Measurements from ENCODE around the gene WDR89. TPM values are rescaled to one million over a fixed set of nuclear protein-coding genes. Genes with fewer than 3 reads are reported as not detected.

WDR89 gene
- total RNA-seq: 10 to 100 TPM; 12.1 to 31.3 (median 25.7) TPM
- 34.9 TPM for total RNA-seq (2013)
- total RNA-seq: 25.1 to 111 (median 57.9) reads per million in 29 experiments

- peaks cover 0 to 4% of the 10 kb centered on the region in 2 donors for H3K36me3 ChIP-seq (ENCODE audit: control insufficient read depth in 2 of 2, extremely low read depth in 1 of 2, insufficient read depth in 1 of 2, low read length in 1 of 2)
- POLR2A ChIA-PET: interaction anchor here (0.5 to 2.5 kb wide), 18 partner anchors 9 to 1461 kb away, joined by 3 to 41 read pairs (median 4); partner anchors contain the start of genes PPP2R5E (in 2 of the 2), MAX (in 1 of the 2) and SGPP1 (in 1 of the 2)
- H3K4me3 ChIP-seq (ENCODE audit: control insufficient read depth in 1 of 2, extremely low read depth in 1 of 2, low read length in 1 of 2): peak within 1 kb of the TSS; percentile 58 to 98
- H3K27me3 ChIP-seq (replicated peaks in 1 of 2; ENCODE audit: control insufficient read depth in 2 of 2, extremely low read depth in 1 of 2, insufficient read depth in 2 of 2, low read length in 1 of 2): no peaks in the 10 kb centered on the region
- peak within 1 kb of the TSS; percentile 94 for H3K27ac ChIP-seq (ENCODE audit: low read length)
- CTCF ChIA-PET: interaction anchor here in 1 of 2 donors (0.5 to 2.8 kb wide), 15 partner anchors 9 to 662 kb away, joined by 3 to 43 read pairs (median 3); partner anchors contain the start of gene SGPP1
- WGBS (ENCODE audit: insufficient coverage): under 1% methylated on average over 59 of the region's 60 CpGs
- DNase-seq: peak; percentile 84 to 99 (median 96)
- Mint-ChIP-seq H3K36me3 (peaks cover 23% of the 10 kb centered on the region), H3K27ac (peak within 1 kb of the TSS; percentile 92 to 93), H3K9me3 (peaks cover 0 to 5% (median 0%) of the 10 kb centered on the region in 3 donors), H3K27me3 (no peaks in the 10 kb centered on the region), H3K4me1 (peaks cover 44 to 57% (median 54%) of the 10 kb centered on the region in 3 donors), H3K4me3 (peak within 1 kb of the TSS; percentile 81 to 91 (median 90))
- no peaks in the 10 kb centered on the region for H3K9me3 ChIP-seq
- ATAC-seq (replicated peaks in 1 of 4): peak; percentile 87 to 92 (median 90)
- peaks cover 16 to 26% of the 10 kb centered on the region in 2 experiments for H3K4me1 ChIP-seq (ENCODE audit: control insufficient read depth in 1 of 2, extremely low read depth in 1 of 2, insufficient read depth in 2 of 2, low read length in 2 of 2)
These were observed at the start of gene WDR89 for GRCh38 chr14:63641473-63642228. Gene WDR89, minus strand, starts transcription at chr14:63641871. Its CDS starts 41,929 bp downstream, at chr14:63599942.

- H3K36me3 Mint-ChIP-seq: peaks cover 29% of the 10 kb centered on the region
- no CpG with 5 or more reads among the region's 3 CpGs for WGBS (ENCODE audit: insufficient coverage)
- peaks cover 3 to 22% of the 10 kb centered on the region in 2 donors for H3K36me3 ChIP-seq (ENCODE audit: control insufficient read depth in 2 of 2, extremely low read depth in 1 of 2, insufficient read depth in 1 of 2, low read length in 1 of 2)
- no peak overlapping the region for H3K4me3 Mint-ChIP-seq
- DNase-seq (no peak), ATAC-seq (replicated peaks in 1 of 4) (no peak)
- no peaks in the 10 kb centered on the region for H3K9me3 Mint-ChIP-seq
- no peaks in the 10 kb centered on the region for H3K27me3 Mint-ChIP-seq
- H3K9me3 ChIP-seq: no peaks in the 10 kb centered on the region
- no peak overlapping the region for H3K27ac Mint-ChIP-seq
- no peak overlapping the region for H3K4me3 ChIP-seq (ENCODE audit: control insufficient read depth in 1 of 2, extremely low read depth in 1 of 2, low read length in 1 of 2)
- peaks cover 0 to 6% (median 1%) of the 10 kb centered on the region in 3 donors for H3K4me1 Mint-ChIP-seq
- CTCF ChIA-PET: no interaction called here
- POLR2A ChIA-PET: interaction anchor here (0.6 to 1.0 kb wide), 3 partner anchors 49 to 614 kb away, joined by 3 read pairs; no protein-coding TSS in a partner anchor
- H3K27ac ChIP-seq (ENCODE audit: low read length): no peak overlapping the region
- no peaks in the 10 kb centered on the region for H3K4me1 ChIP-seq (ENCODE audit: control insufficient read depth in 1 of 2, extremely low read depth in 1 of 2, insufficient read depth in 2 of 2, low read length in 2 of 2)
- no peaks in the 10 kb centered on the region for H3K27me3 ChIP-seq (replicated peaks in 1 of 2; ENCODE audit: control insufficient read depth in 2 of 2, extremely low read depth in 1 of 2, insufficient read depth in 2 of 2, low read length in 1 of 2)
These were observed 47.5 kb upstream of the WDR89 start for GRCh38 chr14:63689132-63689531.

- no peak for DNase-seq
- H3K4me1 ChIP-seq (ENCODE audit: control insufficient read depth in 1 of 2, extremely low read depth in 1 of 2, insufficient read depth in 2 of 2, low read length in 2 of 2): no peaks in the 10 kb centered on the region
- ChIA-PET CTCF (no interaction called here), POLR2A (no interaction called here)
- H3K4me1 Mint-ChIP-seq: peaks cover 0 to 6% (median 0%) of the 10 kb centered on the region in 3 donors
- H3K36me3 ChIP-seq (ENCODE audit: control insufficient read depth in 2 of 2, extremely low read depth in 1 of 2, insufficient read depth in 1 of 2, low read length in 1 of 2): peaks cover 0 to 16% of the 10 kb centered on the region in 2 donors
- no peak overlapping the region for H3K4me3 ChIP-seq (ENCODE audit: control insufficient read depth in 1 of 2, extremely low read depth in 1 of 2, low read length in 1 of 2)
- no peak overlapping the region for H3K27ac Mint-ChIP-seq
- no peaks in the 10 kb centered on the region for H3K27me3 ChIP-seq (replicated peaks in 1 of 2; ENCODE audit: control insufficient read depth in 2 of 2, extremely low read depth in 1 of 2, insufficient read depth in 2 of 2, low read length in 1 of 2)
- H3K9me3 ChIP-seq: no peaks in the 10 kb centered on the region
- ATAC-seq (replicated peaks in 1 of 4): no peak
- H3K36me3 Mint-ChIP-seq: peaks cover 26% of the 10 kb centered on the region
- no peaks in the 10 kb centered on the region for H3K9me3 Mint-ChIP-seq
- no peaks in the 10 kb centered on the region for H3K27me3 Mint-ChIP-seq
- no peak overlapping the region for H3K27ac ChIP-seq (ENCODE audit: low read length)
- no peak overlapping the region for H3K4me3 Mint-ChIP-seq
These were observed 45.3 kb upstream of the WDR89 start for GRCh38 chr14:63686926-63687325.

- CTCF ChIA-PET: no interaction called here
- H3K36me3 ChIP-seq (ENCODE audit: control insufficient read depth in 2 of 2, extremely low read depth in 1 of 2, insufficient read depth in 1 of 2, low read length in 1 of 2): peaks cover 0 to 16% of the 10 kb centered on the region in 2 donors
- POLR2A ChIA-PET: interaction anchor here in 1 of 2 donors (0.6 kb wide), 1 partner anchor 26 kb away, joined by 4 read pairs; no protein-coding TSS in a partner anchor
- DNase-seq (no peak), ATAC-seq (replicated peaks in 1 of 4) (no peak)
- H3K9me3 ChIP-seq: no peaks in the 10 kb centered on the region
- H3K36me3 Mint-ChIP-seq: peaks cover 21% of the 10 kb centered on the region
- H3K4me3 ChIP-seq (ENCODE audit: control insufficient read depth in 1 of 2, extremely low read depth in 1 of 2, low read length in 1 of 2): no peak overlapping the region
- no peaks in the 10 kb centered on the region for H3K27me3 Mint-ChIP-seq
- no peaks in the 10 kb centered on the region for H3K9me3 Mint-ChIP-seq
- H3K4me1 ChIP-seq (ENCODE audit: control insufficient read depth in 1 of 2, extremely low read depth in 1 of 2, insufficient read depth in 2 of 2, low read length in 2 of 2): no peaks in the 10 kb centered on the region
- peaks cover 0 to 6% (median 0%) of the 10 kb centered on the region in 3 donors for H3K4me1 Mint-ChIP-seq
- no peak overlapping the region for H3K27ac ChIP-seq (ENCODE audit: low read length)
- no peak overlapping the region for H3K4me3 Mint-ChIP-seq
- no CpG with 5 or more reads among the region's 1 CpG for WGBS (ENCODE audit: insufficient coverage)
- H3K27me3 ChIP-seq (replicated peaks in 1 of 2; ENCODE audit: control insufficient read depth in 2 of 2, extremely low read depth in 1 of 2, insufficient read depth in 2 of 2, low read length in 1 of 2): no peaks in the 10 kb centered on the region
- no peak overlapping the region for H3K27ac Mint-ChIP-seq
These were observed 43.7 kb upstream of the WDR89 start for GRCh38 chr14:63685401-63685800.

GRCh38 chr14:63682727-63683593 is 41.3 kb upstream of the WDR89 start:
- CTCF ChIA-PET: interaction anchor here in 1 of 2 donors (0.6 to 1.1 kb wide), 2 partner anchors 10 to 492 kb away, joined by 3 to 4 read pairs; no protein-coding TSS in a partner anchor
- Mint-ChIP-seq H3K4me1 (peaks cover 0 to 6% (median 0%) of the 10 kb centered on the region in 3 donors), H3K36me3 (peaks cover 21% of the 10 kb centered on the region), H3K27ac (no peak overlapping the region), H3K9me3 (no peaks in the 10 kb centered on the region), H3K4me3 (no peak overlapping the region), H3K27me3 (no peaks in the 10 kb centered on the region)
- Histone ChIP-seq H3K4me3 (ENCODE audit: control insufficient read depth in 1 of 2, extremely low read depth in 1 of 2, low read length in 1 of 2) (no peak overlapping the region), H3K27me3 (replicated peaks in 1 of 2; ENCODE audit: control insufficient read depth in 2 of 2, extremely low read depth in 1 of 2, insufficient read depth in 2 of 2, low read length in 1 of 2) (no peaks in the 10 kb centered on the region), H3K27ac (ENCODE audit: low read length) (no peak overlapping the region), H3K9me3 (no peaks in the 10 kb centered on the region), H3K36me3 (ENCODE audit: control insufficient read depth in 2 of 2, extremely low read depth in 1 of 2, insufficient read depth in 1 of 2, low read length in 1 of 2) (peaks cover 0 to 12% of the 10 kb centered on the region in 2 donors), H3K4me1 (ENCODE audit: control insufficient read depth in 1 of 2, extremely low read depth in 1 of 2, insufficient read depth in 2 of 2, low read length in 2 of 2) (no peaks in the 10 kb centered on the region)
- ATAC-seq (replicated peaks in 1 of 4) (no peak), DNase-seq (no peak)
- WGBS (ENCODE audit: insufficient coverage): no CpG with 5 or more reads among the region's 9 CpGs
- POLR2A ChIA-PET: no interaction called here

- ChIA-PET POLR2A (no interaction called here), CTCF (no interaction called here)
- H3K4me3 Mint-ChIP-seq: no peak overlapping the region
- DNase-seq (no peak), ATAC-seq (replicated peaks in 1 of 4) (no peak)
- H3K27me3 Mint-ChIP-seq: no peaks in the 10 kb centered on the region
- H3K4me3 ChIP-seq (ENCODE audit: control insufficient read depth in 1 of 2, extremely low read depth in 1 of 2, low read length in 1 of 2): no peak overlapping the region
- H3K27ac Mint-ChIP-seq: peak overlapping the region in 1 of 2 donors; percentile 25
- H3K36me3 Mint-ChIP-seq: peaks cover 26% of the 10 kb centered on the region
- no peaks in the 10 kb centered on the region for H3K4me1 ChIP-seq (ENCODE audit: control insufficient read depth in 1 of 2, extremely low read depth in 1 of 2, insufficient read depth in 2 of 2, low read length in 2 of 2)
- WGBS (ENCODE audit: insufficient coverage): no CpG with 5 or more reads among the region's 1 CpG
- peaks cover 0 to 9% of the 10 kb centered on the region in 2 donors for H3K36me3 ChIP-seq (ENCODE audit: control insufficient read depth in 2 of 2, extremely low read depth in 1 of 2, insufficient read depth in 1 of 2, low read length in 1 of 2)
- H3K27me3 ChIP-seq (replicated peaks in 1 of 2; ENCODE audit: control insufficient read depth in 2 of 2, extremely low read depth in 1 of 2, insufficient read depth in 2 of 2, low read length in 1 of 2): no peaks in the 10 kb centered on the region
- no peak overlapping the region for H3K27ac ChIP-seq (ENCODE audit: low read length)
- H3K9me3 ChIP-seq: no peaks in the 10 kb centered on the region
- no peaks in the 10 kb centered on the region for H3K9me3 Mint-ChIP-seq
- H3K4me1 Mint-ChIP-seq: peaks cover 0 to 5% (median 0%) of the 10 kb centered on the region in 3 donors
These were observed 36.9 kb upstream of the WDR89 start for GRCh38 chr14:63678536-63678935.
